OCI-LY3 (cell line): ENCODE results near the gene DRG2.

Experiments
- H2AFZ ChIP-seq: fragments of 200-600, 300-600 bp; shearing (Covaris generic); 2 replicates; pipeline ENCODE4 v1.6.0; 2014; ENCODE audit warnings: antibody characterized with exemption, low read depth, low read length
- H3K27ac ChIP-seq: fragments of 200-600, 300-600 bp; sonication (generic); 2 replicates; pipeline ENCODE4 v1.5.1; 2014; ENCODE audit warnings: mild to moderate bottlenecking, low read length, moderate library complexity, mixed read lengths
- H3K27me3 ChIP-seq: fragments of 200-600, 300-600 bp; sonication (generic); 2 replicates; pipeline ENCODE4 v1.6.1; 2014; ENCODE audit warnings: low read depth, low read length, mixed read lengths
- H3K36me3 ChIP-seq: fragments of 200-600, 300-600 bp; sonication (generic); replicated peaks from 2 replicates; pipeline ENCODE3; 2014; ENCODE audit warnings: low read depth, low read length, mixed read lengths
- H3K4me1 ChIP-seq: fragments of 300-600, 200-600 bp; sonication (generic); 2 replicates; pipeline ENCODE4 v1.6.1; 2014; ENCODE audit warnings: low read length, mixed read lengths
- H3K4me2 ChIP-seq: fragments of 200-600, 300-600 bp; sonication (generic); 2 replicates; pipeline ENCODE4 v1.6.1; 2014; ENCODE audit warnings: low read length, mixed read lengths
- H3K4me3 ChIP-seq: fragments of 300-600, 200-600 bp; sonication (generic); 2 replicates; pipeline ENCODE4 v1.5.1; 2014; ENCODE audit warnings: antibody characterized with exemption, mild to moderate bottlenecking, low read length, moderate library complexity
- H3K79me2 ChIP-seq: fragments of 300-600, 200-600 bp; shearing (Covaris generic); 2 replicates; pipeline ENCODE4 v1.6.1; 2014; ENCODE audit warnings: mild to moderate bottlenecking, low read length, mixed read lengths
- H3K9ac ChIP-seq: fragments of 300-600, 200-600 bp; shearing (Covaris generic); 2 replicates; pipeline ENCODE4 v1.6.0; 2014; ENCODE audit warnings: mild to moderate bottlenecking, low read length, moderate library complexity
- H3K9me3 ChIP-seq: fragments of 200-600, 300-600 bp; shearing (Covaris generic); 2 replicates; pipeline ENCODE4 v1.6.1; 2014; ENCODE audit warnings: low read length, mixed read lengths; ENCODE audit not compliant: insufficient read depth
- H4K20me1 ChIP-seq: fragments of 200-600, 300-600 bp; sonication (generic); 2 replicates; pipeline ENCODE4 v1.6.1; 2016; ENCODE audit warnings: low read length, mixed read lengths; ENCODE audit not compliant: insufficient read depth
- CTCF ChIP-seq: fragments of 200-600, 300-600 bp; sonication (generic); IDR thresholded peaks from 2 replicates; pipeline ENCODE4 v1.5.1; 2014; ENCODE audit warnings: antibody characterized with exemption, low read length, low read depth
- EZH2phosphoT487 ChIP-seq: fragments of 200-600 bp; shearing (Covaris generic); IDR thresholded peaks from 2 replicates; pipeline ENCODE4 v1.6.1; 2018; ENCODE audit warnings: antibody characterized with exemption, mixed run types, low read depth

DRG2 gene

DNA sequence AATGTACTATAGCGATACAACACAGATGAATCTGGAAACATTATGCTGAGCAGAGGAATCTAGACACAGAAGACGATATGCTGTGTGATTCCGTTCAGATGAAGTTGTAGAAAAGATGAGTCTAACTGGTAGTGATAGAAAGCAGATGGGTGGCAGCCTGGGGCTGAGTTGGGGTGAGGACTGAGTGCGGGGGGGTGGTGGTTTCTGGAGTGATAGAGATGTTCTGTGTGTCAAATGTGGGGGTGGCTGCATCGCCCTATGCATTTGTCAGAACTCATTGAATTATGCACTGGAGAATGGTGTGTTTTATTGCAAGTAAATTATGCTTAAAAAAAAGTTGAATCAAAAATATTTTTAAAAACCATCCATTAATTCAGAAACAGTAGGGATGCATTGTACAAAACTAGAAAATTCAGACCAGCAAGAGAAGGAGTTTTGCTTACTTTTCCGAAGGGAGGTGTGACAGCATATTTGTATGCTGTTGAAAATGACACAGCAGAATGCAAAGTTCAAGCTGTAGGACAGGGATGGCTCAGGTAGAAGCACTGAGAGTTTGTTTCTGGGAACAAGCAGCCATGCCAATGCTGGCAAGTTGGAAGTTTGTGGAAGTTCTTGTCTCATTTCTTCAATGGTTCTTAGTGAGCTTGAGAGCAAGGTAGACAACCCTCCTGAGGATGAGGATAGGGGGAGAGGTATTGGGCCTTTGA, 13.0 kb upstream of the DRG2 start:
- Histone ChIP-seq H3K79me2 (no peaks in the 10 kb centered on the region), H3K27ac (no peak overlapping the region), H3K9me3 (no peaks in the 10 kb centered on the region), H3K4me2 (no peak overlapping the region), H3K36me3 (no peaks in the 10 kb centered on the region), H2AFZ (no peak overlapping the region), H3K4me3 (no peak overlapping the region), H3K4me1 (no peaks in the 10 kb centered on the region), H4K20me1 (no peaks in the 10 kb centered on the region), H3K27me3 (no peaks in the 10 kb centered on the region), H3K9ac (no peak overlapping the region)
- TF ChIP-seq CTCF (no peak), EZH2phosphoT487 (no peak)

DNA sequence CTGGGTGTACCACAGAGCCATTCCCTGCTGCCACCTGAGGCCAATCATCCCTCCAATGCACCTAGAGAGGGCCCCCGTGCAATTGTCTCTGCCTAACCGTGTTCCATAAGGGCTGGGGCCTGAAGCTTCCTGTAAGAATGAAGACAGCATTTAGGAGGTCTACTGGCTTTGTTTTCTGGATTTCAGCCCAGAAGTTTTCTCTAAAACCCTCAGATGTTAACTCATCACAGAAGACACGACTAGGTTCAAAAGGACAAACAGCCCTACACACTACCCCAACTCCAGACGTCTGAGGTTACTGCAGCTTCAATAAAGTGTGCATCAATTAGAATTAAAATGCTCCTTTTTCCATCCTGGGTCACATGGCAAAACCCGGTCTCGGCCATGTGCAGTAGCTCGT, 10.8 kb upstream of the DRG2 start:
- Histone ChIP-seq H3K79me2 (no peaks in the 10 kb centered on the region), H3K4me3 (no peak overlapping the region), H3K4me1 (no peaks in the 10 kb centered on the region), H3K9me3 (no peaks in the 10 kb centered on the region), H3K27me3 (no peaks in the 10 kb centered on the region), H3K27ac (no peak overlapping the region), H3K4me2 (no peak overlapping the region), H3K36me3 (no peaks in the 10 kb centered on the region), H4K20me1 (no peaks in the 10 kb centered on the region), H2AFZ (no peak overlapping the region), H3K9ac (no peak overlapping the region)
- TF ChIP-seq CTCF (no peak), EZH2phosphoT487 (no peak)

DNA sequence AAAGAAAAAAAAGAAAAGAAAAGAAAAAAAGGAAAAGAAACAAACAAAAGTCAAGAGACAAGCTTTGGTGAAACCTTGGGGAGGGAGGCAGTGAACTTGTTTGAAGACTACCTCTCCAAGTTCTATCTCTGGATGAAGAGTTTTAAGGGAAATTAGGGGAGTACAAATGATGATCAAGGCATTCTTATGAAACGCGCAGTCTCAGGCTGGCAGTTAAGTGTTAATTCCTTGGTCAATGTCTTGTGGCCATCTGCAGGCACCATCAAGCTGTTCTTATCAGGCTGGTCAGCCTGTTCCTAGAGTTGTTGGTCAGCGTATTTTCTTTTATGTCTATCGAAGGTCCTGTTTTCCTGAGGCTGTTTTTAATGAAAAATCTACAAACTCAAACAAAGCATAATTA, 8.2 kb upstream of the DRG2 start:
- Histone ChIP-seq H3K9ac (no peak overlapping the region), H4K20me1 (no peaks in the 10 kb centered on the region), H3K4me1 (no peaks in the 10 kb centered on the region), H3K79me2 (no peaks in the 10 kb centered on the region), H3K4me3 (no peak overlapping the region), H3K36me3 (no peaks in the 10 kb centered on the region), H3K27ac (no peak overlapping the region), H3K4me2 (no peak overlapping the region), H2AFZ (no peak overlapping the region), H3K27me3 (no peaks in the 10 kb centered on the region), H3K9me3 (no peaks in the 10 kb centered on the region)
- TF ChIP-seq CTCF, result no peak

GRCh38 chr17:18084256-18084655, 3.5 kb upstream of the DRG2 start:
- Histone ChIP-seq H4K20me1 (no peaks in the 10 kb centered on the region), H3K27me3 (no peaks in the 10 kb centered on the region), H3K4me2 (no peak overlapping the region), H3K36me3 (no peaks in the 10 kb centered on the region), H3K27ac (no peak overlapping the region), H3K79me2 (peaks cover 15% of the 10 kb centered on the region), H3K9ac (no peak overlapping the region), H3K4me1 (no peaks in the 10 kb centered on the region), H3K9me3 (no peaks in the 10 kb centered on the region), H3K4me3 (no peak overlapping the region), H2AFZ (no peak overlapping the region)
- TF ChIP-seq CTCF (no peak), EZH2phosphoT487 (no peak)
